ENCODE measurements around the gene SIGLEC1.

The SIGLEC1 gene

DNA sequence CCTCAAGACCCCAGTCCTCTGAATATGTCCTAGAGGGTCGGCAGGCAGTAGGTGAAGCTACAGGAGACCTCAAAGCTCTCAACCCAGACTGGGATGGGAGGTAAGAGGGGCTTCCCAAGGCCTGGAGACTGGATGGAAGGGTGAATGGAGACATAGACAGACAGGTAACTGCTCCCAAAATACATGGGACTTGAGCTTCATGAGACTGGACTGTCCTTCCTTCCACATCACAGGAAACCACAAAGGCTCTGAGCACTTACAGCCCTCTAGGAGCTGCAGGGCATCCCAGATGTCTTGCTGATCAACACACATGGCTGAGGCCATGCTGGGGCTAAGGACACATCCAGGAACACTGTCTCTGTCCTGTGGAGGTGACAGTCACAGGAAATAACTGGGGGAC lies 31.6 kb upstream of the SIGLEC1 start:
- no peak for DNase-seq

DNA sequence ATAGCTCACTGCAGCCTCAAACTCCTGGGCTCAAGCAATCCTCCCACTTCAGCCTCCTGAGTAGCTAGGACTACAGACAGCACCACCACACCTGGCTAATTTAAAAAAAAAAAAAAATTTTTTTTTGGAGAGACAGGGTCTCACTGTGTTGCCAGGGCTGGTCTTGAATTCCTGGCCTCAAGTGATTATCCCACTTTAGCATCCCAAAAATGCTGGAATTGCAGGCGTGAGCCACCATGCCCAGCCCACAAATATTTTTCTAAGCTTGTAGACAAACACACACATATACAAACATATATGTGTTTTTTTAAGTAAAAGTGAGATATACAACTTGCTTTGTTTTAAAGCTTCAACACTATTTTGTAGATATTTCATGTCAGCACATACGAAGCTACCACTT lies 30.9 kb upstream of the SIGLEC1 start:
- DNase-seq, result no peak

DNA sequence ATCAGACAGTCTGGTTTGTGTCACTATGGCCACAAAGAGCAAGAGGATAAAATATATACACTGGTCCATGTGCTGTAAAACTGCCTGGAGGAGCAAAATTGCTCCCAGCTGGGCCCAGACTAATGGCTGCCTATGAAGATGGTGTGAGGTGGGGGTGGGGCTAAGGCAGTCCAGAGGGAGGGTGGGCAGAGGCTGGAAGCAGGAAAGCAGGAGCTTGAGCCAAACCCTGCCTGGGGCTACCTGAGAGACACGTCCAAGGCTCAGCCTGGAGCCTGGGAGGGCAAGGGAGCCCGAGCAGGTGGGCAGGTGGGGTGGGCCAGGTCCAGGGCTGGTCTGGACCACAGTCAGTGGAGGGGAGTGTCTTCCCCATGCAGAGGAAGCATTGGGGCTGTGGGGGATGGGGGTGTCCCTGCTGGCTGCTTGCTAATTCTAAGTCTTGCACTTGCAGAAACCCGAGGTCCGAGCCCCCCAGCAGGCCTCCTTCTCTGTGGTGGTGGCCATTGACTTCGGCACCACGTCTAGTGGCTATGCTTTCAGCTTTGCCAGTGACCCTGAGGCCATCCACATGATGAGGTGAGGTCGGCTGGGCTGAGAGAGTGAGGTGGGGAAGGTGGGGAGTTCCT lies 29.5 kb upstream of the SIGLEC1 start:
- DNase-seq, result no peak

DNA sequence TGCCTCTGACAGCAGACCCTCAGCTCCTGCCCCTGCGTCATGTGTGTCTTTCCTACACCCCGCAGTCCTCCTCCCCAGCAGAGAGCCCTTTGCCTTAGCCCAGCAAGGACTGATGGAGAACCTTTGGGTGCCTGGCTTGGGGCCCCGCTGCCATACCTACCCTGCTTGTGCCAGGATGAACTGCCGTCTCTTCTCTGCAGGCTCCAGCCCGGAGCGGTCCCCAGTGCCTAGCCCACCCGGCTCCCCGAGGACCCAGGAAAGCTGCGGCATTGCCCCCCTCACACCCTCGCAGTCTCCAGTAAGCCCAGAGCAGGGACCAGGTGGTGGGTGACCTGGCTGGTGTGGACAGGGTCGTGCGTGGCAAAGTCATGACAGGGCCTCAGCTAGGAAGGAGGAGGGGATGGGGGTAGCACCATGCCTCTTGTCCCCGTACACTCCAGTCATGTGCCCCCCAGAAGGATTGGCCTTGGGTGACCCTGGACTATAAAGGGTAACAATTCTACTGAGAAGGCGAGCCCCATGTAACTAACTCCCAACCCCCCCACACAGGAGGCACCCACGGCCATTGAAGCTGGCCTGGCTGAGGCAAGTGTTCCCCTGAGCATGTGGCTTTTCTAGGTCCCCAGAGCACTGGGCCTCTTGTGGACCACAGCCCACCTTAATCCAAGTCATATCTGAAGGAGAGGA lies 28.4 kb upstream of the SIGLEC1 start:
- no peak for DNase-seq

DNA sequence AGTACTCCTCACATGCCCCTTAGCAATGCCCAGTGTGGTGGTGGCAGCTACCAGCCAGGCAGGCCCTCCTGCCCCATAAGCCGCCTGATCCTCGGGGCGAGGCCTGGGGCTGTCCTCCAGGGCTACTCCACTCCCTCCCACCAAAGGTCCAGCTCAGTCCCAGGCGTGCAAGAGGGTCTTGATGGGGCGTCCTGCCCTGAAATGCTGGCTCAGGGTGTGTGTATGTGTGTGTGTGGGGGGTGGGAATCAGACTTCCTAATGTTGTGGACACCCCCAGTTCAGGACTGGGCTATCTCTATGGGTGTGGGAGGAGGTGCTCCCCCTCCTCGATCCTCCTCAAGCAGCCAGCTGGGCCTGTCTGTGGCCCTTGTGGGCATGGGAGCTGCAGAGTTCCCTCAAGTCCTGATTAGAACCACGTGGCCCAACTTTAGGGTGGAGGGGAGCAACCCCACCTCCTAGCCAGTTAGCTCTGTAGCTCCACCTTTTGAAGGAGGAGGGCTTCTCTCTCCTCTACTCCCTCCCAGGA lies 27.6 kb upstream of the SIGLEC1 start:
- no peak for DNase-seq

DNA sequence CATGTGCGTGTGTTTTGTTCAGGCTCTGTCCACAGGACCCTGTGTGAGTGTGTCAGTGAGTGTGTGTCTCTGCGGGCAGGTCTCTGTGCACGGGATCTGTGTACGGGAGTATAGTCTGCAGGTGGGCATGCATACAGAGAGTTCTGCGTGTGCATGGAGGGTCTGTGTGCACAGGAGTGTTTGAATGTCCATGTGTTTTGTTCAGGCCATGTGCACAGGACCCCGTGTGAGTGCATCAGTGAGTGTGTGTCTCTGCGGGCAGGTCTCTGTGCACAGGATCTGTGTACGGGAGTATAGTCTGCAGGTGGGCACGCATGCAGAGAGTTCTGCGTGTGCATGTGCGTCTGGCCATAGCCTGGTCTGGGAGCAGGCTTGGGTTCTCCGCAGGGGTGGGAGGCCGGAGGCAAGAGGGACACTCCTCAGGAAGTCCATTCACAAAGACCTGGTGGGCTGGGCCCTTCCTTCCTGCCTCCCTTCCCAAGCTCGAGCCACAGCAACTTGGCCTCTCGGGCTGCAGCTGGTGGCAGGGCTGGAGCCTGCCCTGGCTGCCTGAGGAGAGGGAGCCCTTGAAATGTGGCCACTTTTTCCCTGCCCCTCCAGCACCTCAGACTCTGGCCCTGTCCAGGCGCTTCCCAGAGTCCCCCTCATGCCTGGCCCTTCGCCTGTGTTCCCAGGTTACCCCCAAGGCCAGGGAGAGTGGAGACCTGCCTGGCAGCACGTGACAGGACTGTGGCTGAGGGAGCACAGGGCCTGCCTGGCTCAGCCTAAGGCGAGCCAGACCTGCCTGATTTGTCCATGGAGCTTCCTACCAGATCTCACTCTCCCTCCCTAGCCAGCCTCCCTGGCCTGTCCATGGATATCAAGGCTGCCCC lies 26.9 kb upstream of the SIGLEC1 start:
- DNase-seq, result no peak

DNA sequence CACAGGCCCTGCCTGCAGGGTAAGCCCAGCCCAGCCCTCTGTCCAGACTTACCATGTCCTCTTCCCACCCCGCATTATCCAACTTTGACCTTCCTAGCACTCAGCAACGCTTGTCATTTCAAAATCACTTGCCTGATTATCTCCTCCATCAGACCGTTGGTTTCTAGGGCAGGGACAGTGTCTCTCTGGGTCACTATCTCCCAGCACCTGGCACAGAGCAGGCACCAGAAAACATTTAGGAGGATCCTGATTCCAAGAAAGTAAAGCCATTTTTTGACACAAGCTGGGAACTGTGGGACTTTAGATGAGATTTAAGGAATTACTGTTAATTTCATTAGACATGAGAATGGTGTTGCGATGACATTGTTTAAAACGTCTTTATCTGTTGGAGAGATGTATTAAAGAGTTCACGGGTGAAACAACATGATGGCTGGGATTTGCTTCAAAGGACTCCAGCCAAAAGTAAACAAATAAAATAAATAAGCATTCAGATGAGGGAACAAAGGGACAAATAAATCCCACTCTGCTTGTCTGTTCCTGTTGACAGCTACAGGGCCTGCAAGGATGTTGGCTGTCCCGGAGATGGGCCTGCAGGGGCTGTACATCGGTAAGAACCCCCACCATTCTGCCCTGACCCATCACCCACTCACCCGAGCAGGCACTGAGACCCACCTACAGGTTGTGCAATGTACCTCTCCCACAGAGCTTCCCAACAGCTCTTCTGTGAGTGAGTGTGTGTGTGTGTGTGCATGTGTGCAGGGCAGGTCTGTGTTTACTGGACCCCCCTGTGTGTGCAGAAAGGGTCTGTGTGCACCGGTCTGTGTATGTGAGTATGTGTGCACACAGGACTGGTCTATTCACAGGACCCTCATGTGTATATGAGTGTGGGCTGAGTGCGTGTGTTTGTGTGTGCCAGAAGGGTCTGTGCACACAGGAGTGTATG lies 26.0 kb upstream of the SIGLEC1 start:
- no peak for DNase-seq

DNA sequence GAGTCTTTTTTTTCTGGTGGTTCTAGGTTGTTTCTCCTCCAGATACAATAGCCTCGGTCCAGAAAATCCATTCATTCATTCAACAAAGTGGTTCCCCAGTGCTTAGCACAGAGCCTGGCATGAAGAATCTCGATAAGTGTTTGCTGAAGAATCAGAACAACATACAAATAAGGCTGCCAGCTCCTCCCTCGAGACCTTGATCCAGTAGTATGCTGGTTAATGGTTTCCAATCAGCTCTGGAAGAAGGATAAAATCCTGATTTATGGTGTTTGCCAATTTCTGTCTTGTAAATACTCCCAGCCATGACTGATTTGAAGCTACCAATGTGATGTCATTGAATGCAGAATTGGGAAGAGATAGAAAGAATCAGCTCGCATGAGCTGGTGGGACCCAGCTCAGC lies 23.4 kb upstream of the SIGLEC1 start:
- no peak for DNase-seq

DNA sequence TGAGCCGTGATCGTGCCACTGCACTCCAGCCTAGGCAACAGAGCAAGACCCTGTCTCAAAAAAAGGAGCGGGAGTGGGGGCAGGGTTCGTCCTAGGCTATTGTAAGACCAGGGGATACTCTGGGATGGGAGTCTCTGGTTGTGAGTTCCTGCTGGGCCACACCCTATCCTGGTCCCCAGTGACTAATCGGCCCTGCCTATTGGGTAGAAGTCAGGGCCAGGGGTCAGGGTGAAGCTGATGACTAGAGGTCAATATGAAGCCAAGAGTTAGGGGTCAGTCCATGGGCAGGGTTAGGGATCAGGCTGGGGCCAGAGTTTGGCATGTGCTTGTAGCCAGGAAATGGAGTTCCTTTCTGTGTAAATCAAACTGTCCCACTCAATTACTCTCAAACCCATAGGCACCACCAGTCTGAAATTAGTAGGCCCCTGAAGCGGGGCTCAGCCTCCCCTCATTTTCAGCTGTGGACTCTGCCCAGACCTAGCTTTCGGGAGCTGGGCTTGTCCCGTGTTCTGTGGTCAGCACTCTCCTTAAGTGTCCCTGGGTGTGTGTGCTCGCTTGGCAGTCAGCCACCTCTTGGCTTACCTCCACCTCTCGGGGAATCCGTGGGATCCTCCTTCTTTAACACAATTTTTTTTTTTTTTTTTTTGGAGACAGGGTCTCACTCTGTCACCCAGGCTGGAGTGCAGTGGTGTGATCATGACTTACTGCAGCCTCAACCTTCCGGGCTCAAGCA lies 21.9 kb upstream of the SIGLEC1 start:
- no peak for DNase-seq

DNA sequence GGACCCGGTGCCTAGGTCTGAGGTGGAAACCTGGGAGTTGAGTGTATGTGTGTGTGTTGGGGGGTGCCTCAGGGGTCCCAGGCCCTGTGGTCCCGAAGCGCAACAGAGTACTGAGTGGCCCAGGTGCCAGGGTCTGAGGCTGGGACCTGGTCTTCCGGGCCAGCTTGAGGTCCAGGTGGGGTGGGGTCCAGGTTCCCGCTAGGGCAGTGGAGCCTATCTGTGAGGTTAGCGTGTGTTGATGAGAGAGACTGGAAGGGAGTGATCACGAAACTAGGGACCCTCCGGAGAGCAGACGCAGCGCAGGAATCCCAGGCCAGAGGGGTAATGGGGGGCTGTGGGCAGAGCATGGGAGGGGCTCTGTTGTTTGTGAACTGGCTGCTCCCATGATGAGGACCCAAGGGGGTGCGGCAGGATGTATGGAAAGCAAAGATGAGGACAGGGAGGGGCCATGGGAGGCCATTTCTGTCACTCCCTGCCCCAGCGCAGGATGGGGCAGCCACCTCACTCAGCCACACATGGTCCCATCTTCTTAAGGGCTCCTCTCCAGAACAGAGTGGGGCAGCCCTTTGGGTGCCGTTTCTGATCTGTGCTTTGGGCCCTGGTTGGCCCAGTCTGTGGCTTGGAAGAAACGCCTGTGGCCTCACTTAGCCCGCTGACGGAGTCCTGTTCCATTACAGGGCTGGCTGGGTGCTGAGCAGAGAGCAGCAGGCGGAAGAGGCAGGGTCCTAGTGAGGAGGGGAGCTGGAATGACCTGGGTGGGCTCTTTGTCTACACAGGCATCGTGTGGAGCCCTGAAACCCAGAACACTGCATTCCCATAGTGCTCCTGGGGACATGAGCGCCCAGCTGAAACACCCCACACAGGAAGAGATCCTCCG lies 21.0 kb upstream of the SIGLEC1 start:
- no peak for DNase-seq

DNA sequence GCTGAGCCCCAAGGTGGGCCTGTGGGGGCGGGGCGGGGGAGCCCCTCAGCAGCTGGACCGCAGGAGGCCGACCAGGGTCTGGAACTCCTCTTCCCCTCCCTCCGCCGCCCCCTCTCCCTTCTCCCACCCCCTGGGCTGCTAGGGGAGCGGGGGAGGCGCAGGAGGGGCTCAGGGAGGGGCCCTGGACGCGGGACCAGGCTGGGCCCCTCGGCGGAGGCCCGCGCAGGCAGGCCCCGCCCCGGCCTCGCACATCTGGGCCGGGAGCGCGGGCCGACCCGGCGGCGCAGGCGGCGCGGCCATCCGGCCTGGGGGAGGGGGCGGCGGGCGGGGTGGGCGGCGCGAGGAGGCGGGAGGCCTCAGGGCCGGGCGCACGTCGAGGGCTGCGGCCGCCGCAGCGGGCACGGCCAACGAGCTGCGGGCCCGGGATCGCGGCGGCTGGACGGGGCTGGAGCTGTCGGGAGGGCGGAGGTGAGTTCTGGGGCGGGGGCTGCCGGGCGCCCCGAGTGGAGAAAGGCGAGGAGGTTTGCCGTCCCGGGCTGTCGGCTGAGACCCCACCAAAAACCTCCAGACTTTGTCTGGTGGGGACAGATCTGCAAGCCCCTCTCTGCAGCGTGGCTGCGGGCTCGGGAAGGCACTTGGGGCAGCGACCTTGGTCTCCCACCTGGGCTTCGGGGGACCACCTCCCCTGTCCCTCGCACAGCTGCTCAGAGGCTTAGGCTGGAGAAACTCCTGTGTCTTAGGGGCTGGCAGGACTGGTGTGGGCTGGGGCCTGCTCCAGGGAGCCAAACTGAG lies 20.1 kb upstream of the SIGLEC1 start, which contains the start of gene HSPA12B:
TSS of gene HSPA12B (plus strand) at position 359 of the 792 bp plus-strand sequence. CDS start 5,990 bp downstream, outside the sequence.
- DNase-seq, result no peak

DNA sequence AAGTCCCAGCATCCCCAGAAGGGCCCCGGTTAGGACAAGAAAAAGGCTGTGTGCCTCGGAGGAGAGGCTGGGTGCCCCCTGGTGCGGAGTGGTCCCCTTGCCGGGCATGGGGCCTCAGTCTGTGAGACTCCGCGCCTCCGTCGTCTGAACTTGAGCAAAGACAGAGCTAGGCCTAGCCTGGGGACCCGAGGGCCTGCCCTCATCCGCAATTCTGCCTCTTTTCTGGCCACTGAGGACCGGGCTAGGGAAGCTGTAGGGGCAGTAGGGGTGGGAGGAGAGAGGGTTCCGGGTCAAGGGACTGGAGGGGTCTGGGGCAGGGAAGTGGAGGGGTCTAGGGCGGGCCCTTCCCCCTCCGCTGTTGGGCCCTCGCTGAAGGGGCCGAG lies 19.5 kb upstream of the SIGLEC1 start:
- no peak for DNase-seq

DNA sequence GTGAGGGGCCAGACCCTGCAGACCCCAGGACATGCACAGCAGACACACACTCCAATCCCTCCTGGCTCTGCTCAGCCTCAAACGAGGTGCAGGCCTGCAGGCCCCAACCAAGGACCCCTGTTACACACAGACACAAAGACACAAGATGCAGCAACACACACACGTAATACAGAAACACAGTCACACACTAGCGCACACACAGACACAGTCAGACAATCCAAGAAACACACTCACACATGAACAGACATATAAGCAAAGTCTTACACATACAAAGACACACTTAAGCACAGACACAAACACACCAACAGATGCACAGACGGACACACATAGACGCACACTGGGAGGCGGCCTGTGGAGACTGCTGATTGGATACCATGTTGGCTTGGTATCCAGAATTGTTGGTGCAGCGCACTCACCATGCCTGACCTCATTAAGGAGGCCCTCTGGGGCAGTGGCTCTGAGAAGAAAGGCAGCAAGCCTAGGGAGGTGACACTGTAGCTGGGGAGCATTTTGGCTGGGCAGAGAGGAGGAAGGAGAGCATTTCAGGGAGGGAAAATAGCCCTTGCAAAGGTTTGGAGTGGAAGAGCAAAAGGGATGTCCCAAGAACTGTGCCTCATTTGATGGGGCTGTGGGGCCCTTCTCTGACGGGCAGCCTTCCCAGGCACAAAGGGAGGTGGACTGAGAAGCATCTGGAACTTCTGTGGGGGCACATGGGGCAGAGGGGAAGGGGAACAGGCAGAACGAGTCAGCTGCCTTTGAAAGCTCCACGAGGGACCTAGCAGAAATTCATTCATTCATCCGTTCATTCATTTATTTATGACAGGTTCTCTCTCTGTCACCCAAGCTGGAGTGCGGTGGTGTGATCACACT lies 18.6 kb upstream of the SIGLEC1 start:
- no peak for DNase-seq

DNA sequence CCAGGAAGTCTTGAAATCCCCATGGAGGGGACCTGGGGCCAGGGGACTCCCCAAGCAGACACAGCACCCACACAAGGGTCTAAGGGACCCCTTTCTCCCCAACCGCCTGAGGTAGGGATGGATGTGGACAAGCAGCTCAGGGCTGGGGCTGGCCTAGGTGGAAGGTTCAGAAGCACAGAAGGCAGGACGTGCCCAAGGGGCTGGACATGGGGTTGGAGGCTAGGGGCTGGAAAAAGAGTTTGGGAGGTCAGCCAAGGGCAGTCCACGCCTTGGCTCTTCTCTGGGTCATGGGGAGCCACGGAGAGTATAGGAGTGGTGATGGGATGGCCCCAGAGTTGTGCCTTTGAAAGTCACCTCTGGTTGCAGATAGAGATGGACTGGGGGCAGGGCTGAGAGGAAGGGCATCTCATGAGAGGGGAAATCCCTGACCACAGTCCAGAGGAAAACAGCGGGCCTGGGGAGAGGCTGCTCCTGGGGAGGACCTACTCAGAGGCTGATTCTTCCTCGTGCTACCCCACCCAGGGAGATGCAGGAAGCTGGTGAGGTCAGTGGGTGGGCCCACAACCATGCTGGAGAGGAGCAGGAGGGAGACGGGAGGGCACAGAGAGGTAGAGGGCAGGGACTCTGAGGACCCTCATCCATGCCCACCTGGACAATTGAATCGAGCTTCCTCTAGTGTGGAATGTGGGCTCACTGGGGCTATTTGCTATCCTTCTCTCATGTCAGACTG lies 17.6 kb upstream of the SIGLEC1 start:
- no peak for DNase-seq

DNA sequence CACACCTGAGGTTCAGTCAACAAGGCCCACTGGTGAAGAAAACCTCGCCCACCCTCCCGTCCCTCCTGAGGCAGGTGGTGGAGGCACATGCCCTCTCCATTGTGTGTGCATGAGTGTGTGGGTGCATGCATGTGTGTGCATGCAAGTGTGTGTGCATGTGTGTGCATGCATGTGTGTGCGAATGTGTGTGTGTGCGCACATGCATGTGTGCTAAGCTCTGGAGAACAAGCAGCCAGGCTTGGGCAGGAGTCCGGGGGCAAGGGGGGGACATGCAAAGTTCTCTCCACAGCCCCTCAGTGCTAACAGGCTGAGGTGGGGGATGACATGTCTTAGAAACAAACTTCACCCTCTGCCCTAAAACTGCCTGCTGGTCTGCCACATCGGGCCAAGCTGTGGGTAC lies 17.0 kb upstream of the SIGLEC1 start:
- DNase-seq, result no peak

DNA sequence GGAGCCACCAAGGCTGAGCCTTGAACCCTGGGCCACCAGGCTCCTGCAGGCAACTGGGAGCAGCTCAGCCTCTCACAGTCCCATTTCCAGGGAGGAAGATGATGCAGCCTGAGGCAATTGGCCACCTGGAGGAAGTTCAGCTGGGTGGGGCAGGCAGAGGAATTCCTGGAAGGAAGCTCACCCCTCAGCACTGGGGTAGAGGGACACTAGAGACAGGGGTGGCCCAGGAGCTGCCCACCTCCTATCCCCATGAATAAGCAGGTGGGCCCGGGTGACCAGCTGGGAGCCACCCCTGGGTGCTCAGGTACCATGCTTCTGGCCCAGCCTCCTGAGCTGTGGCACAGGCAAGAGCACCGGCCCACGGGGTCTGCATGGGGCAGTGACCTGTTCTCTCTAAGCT lies 16.5 kb upstream of the SIGLEC1 start:
- no peak for DNase-seq

DNA sequence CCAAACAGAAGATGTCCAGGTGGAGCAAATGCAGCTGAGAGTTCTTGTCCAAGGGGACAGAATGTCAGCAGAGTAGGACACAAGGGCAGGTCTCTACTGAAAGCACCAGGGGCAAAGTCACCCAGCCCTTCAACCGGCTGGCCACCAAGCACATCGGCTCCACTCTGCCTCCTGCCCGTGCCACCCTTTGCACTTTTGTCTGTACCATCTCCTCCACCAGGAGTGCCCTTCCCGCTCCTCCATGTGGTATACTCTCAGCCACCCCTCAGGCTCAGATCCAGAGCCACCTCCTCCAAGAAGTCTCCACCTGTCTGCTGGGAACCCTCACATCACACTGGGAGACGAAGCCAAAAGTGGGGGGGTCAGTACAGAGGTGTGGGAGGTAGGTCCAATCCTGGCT lies 16.0 kb upstream of the SIGLEC1 start:
- DNase-seq, result no peak

Measured in T-helper 2 cell (primary cell).